K562 (cell line): ENCODE data around the gene TBX3. TPM values are rescaled to one million over a fixed set of nuclear protein-coding genes. Genes with fewer than 3 reads are reported as not detected.

Experiments
- CC2D1A ChIP-seq: fragments of 450-650 bp; IDR thresholded peaks from 2 replicates; pipeline ENCODE4 v1.6.1; 2017; ENCODE audit warnings: mild to moderate bottlenecking
- DEAF1 ChIP-seq: fragments of 450-650 bp; formaldehyde crosslinking; IDR thresholded peaks from 2 replicates; pipeline ENCODE4 v1.4.0; 2020; ENCODE audit warnings: mild to moderate bottlenecking, moderate library complexity
- FOXA1 ChIP-seq: fragments of 450-650 bp; IDR thresholded peaks from 2 replicates; pipeline ENCODE4 v1.6.1; 2016; ENCODE audit warnings: mild to moderate bottlenecking, borderline replicate concordance
- FOXJ2 ChIP-seq: fragments of 200-800 bp; sonication (Bioruptor generic); IDR thresholded peaks from 2 replicates; pipeline ENCODE4 v1.6.1; 2016; ENCODE audit warnings: missing genetic modification characterization, missing compliant biosample characterization
- HNRNPK ChIP-seq: fragments of 200-400 bp; formaldehyde crosslinking; IDR thresholded peaks from one replicate; pipeline ENCODE4 v1.6.1; 2018; ENCODE audit warnings: mild to moderate bottlenecking, low read depth, low read length; ENCODE audit not compliant: poor library complexity, severe bottlenecking
- MEIS2 ChIP-seq: fragments of 450-650 bp; IDR thresholded peaks from 2 replicates; pipeline ENCODE4 v1.6.1; 2014; ENCODE audit warnings: mild to moderate bottlenecking; ENCODE audit not compliant: partially characterized antibody
- PBX2 ChIP-seq, 2 experiments: IDR thresholded peaks in 1 of 2; conservative IDR thresholded peaks in 1 of 2; 2 replicates each; pipeline ENCODE4 v1.6.1; 2016; ENCODE audit warnings: low read depth in 2 of 2, mild to moderate bottlenecking in 1 of 2, missing compliant biosample characterization in 1 of 2, missing genetic modification characterization in 1 of 2, moderate library complexity in 1 of 2
- POLR2B ChIP-seq: fragments of 450-650 bp; IDR thresholded peaks from 2 replicates; pipeline ENCODE4 v1.6.1; 2018; ENCODE audit warnings: low read depth; ENCODE audit not compliant: partially characterized antibody
- RAD21 ChIP-seq, 2 experiments: fragments of 250-450 bp in 1 of 2; fragments of 450-650 bp in 1 of 2; sonication (Bioruptor Pico) in 1 of 2; formaldehyde crosslinking in 1 of 2; IDR thresholded peaks in 1 of 2; conservative IDR thresholded peaks in 1 of 2; 2 replicates each; pipeline versions ENCODE4 v1.4.0 to v1.8.0; 2020 to 2022; ENCODE audit warnings: mild to moderate bottlenecking in 2 of 2, moderate library complexity in 1 of 2
- SMC3 ChIP-seq: conservative IDR thresholded peaks from 2 replicates; pipeline ENCODE4 v1.6.1; 2011; ENCODE audit warnings: low read depth, low read length, improper control_type of control experiment; ENCODE audit not compliant: insufficient read depth
- TBL1XR1 ChIP-seq, 2 experiments: IDR thresholded peaks; 2 replicates each; pipeline ENCODE4 v1.6.1; 2012; ENCODE audit warnings: improper control_type of control experiment in 2 of 2, low read length in 2 of 2, mild to moderate bottlenecking in 1 of 2
- TFAP4 ChIP-seq: sonication (generic); formaldehyde crosslinking; IDR thresholded peaks from 2 replicates; pipeline ENCODE4 v1.8.0; 2022; ENCODE audit warnings: missing genetic modification reagents, mild to moderate bottlenecking, moderate library complexity, borderline replicate concordance
- ZNF24 ChIP-seq: fragments of 450-650 bp; IDR thresholded peaks from 2 replicates; pipeline ENCODE4 v1.6.1; 2016
- ZNF717 ChIP-seq: fragments of 250-450 bp; sonication (Bioruptor Pico); IDR thresholded peaks from 2 replicates; pipeline ENCODE4 v1.5.0; 2021
- polyA plus RNA-seq, 8 experiments: library from polyadenylated mRNA; depleted of rRNA in 4 of 8; stranded (reverse) in 5 of 8; unstranded in 3 of 8; fragments of >200 nt; fragmentation: Nextera tagmentation in 2 of 8; fragmentation: Illumina TruSeq in 1 of 8; extraction: Ambion mirVana in 2 of 8; extraction: Trizol in 1 of 8; gene quantifications; 2 replicates each; pipeline versions ENCODE4 v1.2.1 to v1.2.3, GENCODE V29; 2011 to 2014; ENCODE audit warnings: inconsistent platforms in 1 of 8, missing spikeins in 1 of 8
- total RNA-seq, 7 experiments: library from RNA; depleted of rRNA in 6 of 7; stranded (reverse); fragments of >200 nt in 6 of 7; fragmentation: Illumina TruSeq in 2 of 7; extraction: Trizol in 2 of 7; gene quantifications; 2 replicates each; pipeline versions ENCODE4 v1.2.1 to v1.2.3, GENCODE V29; 2011 to 2021; ENCODE audit warnings: low replicate concordance in 1 of 7

The TBX3 gene
- total and polyA plus RNA-seq, 9 of the 15 experiments (the other 6 are each of a cell fraction or from before 2014, with no cell fraction given) = 0.03 to 0.60 (median 0.19) TPM

GRCh38 chr12:114662512-114663177 is 21.3 kb downstream of the TBX3 start (continued):
- TF ChIP-seq DEAF1 (peak; percentile 81), TFAP4 (no peak), FOXA1 (no peak), PBX2 (CRISPR knock-in tag; IDR thresholded peaks at IDR 0.05; ENCODE audit: low read depth) (no peak), PBX2 (tag; conservative IDR thresholded peaks at IDR 0.05; ENCODE audit: low read depth) (peak; percentile 69), HNRNPK (no peak), ZNF24 (peak; percentile 71; the same call in 1 of the 2 replicates), ZNF717 (no peak), POLR2B (no peak), MEIS2 (peak; percentile 59), RAD21 (CRISPR knock-in tag; conservative IDR thresholded peaks at IDR 0.05 in 1 of 2, IDR thresholded peaks at IDR 0.05 in 1 of 2) (peak; percentile 81 to 89), FOXJ2 (tag) (no peak), SMC3 (peak; percentile 85), TBL1XR1 (IDR thresholded peaks at IDR 0.05; ENCODE audit: low read length in 2 of 2) (no peak), CC2D1A (0 out of 2 replicates have a peak, but pooled peaks have one; percentile 35)
